Activated CD4-positive, alpha-beta T cell treated with anti-CD3 and anti-CD28 coated beads, Interleukin-2, amount 50 U/mL, for 4 hours (primary cell): ENCODE measurements around the gene GJA8.
"Not testable (repeated sequence)": the region's sequence is repeated elsewhere in the genome, so short reads cannot be mapped to it uniquely, and the experiment has no call there.

Experiments
- DNase-seq, 2 experiments: peaks; one replicate each; pipeline ENCODE4 v3.0.0-alpha.2; 2020

GJA8 gene

GRCh38 chr1:147902253-147902845 is at the start of gene GJA8:
Gene GJA8, plus strand, starts transcription at chr1:147902795. Its CDS starts 5,161 bp downstream, at chr1:147907956.
- DNase-seq = no peak

DNA sequence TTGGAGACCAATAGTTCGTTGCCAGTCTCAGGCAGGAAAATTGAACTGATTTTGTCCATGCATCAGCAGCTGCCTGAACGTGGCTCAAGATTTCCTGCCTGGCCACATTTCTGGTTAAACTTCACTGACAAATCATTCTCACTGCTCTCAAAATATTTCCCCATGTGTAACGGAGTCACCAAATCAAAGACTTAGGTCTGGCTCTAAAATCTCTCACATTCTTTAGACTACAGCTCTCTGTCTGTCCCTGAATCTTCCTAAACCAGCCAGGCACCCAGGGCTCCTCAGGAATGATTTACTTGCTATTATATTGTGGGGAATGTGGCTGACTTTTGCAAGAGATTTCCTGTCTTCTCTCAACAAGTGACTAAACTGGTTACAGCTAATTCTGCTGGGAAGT is 49.2 kb upstream of the GJA8 start:
- DNase-seq = no peak

DNA sequence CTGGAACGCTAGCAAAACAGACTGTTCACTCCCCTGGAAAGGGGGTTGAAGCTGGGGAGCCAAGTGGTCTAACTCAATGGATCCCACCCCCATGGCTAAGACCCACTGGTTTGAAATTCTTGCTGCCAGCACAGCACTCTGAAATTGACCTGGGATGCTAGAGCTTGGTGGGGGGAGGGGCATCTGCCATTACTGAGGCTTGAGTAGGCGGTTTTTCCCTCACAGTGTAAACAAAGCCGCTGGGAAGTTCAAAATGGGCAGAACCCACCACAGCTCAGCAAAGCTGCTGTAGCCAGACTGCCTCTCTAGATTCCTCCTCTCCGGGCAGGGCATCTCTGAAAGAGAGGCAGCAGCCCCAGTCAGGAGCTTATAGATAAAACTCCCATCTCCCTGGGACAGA is 47.6 kb upstream of the GJA8 start:
- DNase-seq = not testable (repeated sequence)

GRCh38 chr1:147855996-147856395 is 46.6 kb upstream of the GJA8 start:
- DNase-seq = not testable (repeated sequence)

GRCh38 chr1:147867204-147867603 is 35.4 kb upstream of the GJA8 start:
- DNase-seq = not testable (repeated sequence)

GRCh38 chr1:147878022-147878421 is 24.6 kb upstream of the GJA8 start:
- DNase-seq = no peak

GRCh38 chr1:147879911-147880310 is 22.7 kb upstream of the GJA8 start:
- no peak for DNase-seq

DNA sequence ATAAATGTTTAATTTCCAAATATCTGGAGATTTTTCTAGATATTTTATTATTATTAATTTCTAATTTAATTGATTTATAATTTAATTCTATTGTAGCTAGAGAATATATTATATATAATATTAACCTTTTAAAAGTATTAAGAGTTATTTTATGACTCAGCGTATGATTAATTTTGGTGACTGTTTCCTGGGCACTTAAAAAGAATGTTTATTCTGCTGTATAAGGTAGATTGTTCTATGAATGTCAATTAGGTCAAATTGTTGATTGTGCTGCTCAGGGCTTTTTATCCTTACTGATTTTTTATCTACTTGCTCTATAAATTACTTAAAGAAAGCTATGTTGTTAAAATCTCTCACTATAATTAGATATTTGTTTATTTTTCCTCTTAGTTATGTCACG is 20.1 kb upstream of the GJA8 start:
- no peak for DNase-seq

DNA sequence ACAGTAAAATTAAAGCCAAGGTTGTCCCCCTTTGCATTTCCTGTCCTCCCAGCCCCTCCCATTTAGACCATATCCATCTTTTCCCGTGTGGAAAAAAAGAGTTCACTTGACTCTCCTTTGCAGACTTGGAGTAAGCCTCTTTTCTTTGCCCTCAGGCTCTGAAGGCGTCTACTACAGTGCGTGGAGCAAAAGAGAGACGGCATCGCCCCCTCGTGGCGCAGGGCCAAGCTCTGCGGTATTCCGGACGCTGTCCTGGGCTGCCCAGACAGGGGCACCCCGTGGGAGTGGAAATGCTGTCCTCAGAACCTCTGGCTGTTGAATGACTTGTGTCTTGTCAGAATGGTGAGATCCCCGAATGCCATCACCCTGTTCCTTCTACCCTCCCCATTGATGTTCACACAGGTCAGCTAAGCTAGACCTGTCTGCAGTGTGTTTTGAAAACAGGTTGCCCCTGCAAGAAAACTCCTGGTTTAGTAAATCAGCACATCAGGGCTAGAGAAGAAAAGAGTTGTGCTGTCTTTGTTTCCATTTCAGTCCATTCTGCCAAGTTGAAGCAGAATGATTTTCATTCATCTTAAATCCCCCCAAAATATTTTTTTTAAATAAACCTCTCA is 12.3 kb upstream of the GJA8 start:
- peak; percentile 36 to 42 for DNase-seq

DNA sequence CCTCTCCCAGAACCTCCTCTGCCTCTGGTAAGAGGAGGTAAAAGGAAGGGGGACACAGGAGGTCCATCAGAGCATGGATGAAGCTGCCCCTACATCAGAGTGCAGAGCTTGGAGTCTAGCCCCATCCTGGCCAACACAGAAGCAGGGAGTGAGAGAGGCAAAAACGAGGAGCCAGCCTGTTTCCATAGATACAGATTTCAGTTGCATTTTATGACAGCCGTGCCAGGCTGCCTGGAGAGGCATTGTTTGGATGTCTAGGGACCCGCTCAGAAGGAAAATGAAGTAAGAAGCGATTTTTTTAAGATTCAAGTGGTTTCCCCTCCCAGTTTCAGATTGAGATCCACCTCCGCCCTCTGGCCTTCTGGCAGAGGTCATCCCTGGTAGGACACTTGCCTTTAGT is 11.5 kb upstream of the GJA8 start:
- DNase-seq = no peak

GRCh38 chr1:147892216-147892615 is 10.4 kb upstream of the GJA8 start:
- no peak for DNase-seq

DNA sequence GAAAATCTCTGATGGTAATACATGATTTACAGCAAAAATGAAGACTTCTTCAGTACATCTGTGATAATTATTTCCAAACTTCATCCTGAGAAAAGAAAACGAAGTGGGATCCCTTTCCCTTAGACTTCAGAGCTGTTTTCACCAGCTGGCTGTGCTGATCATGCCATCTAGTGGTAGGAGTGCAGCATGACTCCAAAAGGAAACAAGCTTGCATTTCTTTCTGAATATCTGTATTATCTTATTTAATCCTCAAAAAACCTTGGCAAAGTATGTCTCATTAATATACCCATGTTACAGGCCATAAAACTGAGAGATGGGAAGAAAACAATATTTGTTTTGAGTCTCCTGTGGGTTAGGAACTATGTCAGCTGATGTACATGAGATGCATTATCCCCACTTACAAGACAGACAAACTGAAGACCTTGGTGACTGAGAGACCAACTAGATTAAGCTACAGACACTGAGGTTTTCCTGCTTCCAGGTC is 9.8 kb upstream of the GJA8 start:
- peak in 1 of 2 experiments; percentile 7 for DNase-seq

- DNase-seq = no peak
Observed at GRCh38 chr1:147895123-147895522, 7.5 kb upstream of the GJA8 start.

DNA sequence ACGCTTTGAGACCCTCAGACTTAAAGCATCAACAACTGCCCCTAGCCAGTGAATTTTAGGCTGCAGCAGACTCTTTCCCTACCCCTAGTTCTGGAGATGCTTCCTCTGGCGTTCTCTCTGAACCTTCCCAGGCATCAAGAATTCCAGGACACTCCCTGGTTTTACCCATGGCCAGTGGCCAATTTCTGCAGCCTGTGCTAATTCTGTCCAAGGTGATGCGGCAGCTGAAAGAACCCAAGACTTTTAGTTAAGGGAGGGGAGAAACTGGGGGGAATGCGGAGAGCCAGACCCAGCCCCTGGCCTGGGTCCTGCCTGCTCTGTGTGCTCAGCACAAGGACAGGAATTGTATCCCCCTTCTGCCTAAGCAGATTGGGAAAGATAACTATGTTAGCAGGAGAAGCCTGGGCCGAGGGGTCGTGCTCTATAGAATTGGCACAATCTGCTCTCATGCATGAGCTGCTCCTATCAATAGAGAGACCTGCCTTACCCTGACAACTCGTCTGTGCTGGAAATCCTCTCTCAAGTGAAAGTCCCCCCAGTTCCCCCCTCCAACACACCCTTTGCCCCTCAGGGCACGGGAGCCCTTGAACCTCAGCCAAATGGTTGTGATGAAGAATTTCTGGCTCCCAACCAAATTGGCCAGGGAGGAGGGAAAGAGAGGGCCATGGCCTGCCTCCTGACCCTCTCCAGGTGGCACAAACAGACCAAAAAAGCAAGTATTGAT is 5.4 kb upstream of the GJA8 start:
- DNase-seq = no peak

DNA sequence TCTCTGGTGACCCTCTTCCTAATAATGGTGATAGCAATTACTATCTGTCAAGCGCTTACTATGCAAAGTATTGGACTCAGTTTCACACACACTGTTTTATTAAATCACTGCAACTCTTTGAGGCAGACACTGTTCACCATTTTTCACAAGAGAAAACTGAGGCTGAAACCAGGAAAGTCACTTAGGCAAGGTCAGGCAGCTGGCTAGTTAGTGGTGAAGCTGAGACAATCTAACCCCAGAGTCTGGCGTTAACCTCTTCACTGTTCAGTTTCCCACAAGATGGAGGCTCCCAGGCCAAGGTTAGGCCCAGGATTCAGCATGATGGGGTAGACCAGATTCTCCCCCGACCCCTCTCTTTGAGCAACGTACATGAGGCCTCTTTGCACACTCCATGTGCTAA is 4.8 kb upstream of the GJA8 start:
- DNase-seq = no peak

GRCh38 chr1:147904726-147905125 is 2.1 kb downstream of the GJA8 start:
- no peak for DNase-seq

DNA sequence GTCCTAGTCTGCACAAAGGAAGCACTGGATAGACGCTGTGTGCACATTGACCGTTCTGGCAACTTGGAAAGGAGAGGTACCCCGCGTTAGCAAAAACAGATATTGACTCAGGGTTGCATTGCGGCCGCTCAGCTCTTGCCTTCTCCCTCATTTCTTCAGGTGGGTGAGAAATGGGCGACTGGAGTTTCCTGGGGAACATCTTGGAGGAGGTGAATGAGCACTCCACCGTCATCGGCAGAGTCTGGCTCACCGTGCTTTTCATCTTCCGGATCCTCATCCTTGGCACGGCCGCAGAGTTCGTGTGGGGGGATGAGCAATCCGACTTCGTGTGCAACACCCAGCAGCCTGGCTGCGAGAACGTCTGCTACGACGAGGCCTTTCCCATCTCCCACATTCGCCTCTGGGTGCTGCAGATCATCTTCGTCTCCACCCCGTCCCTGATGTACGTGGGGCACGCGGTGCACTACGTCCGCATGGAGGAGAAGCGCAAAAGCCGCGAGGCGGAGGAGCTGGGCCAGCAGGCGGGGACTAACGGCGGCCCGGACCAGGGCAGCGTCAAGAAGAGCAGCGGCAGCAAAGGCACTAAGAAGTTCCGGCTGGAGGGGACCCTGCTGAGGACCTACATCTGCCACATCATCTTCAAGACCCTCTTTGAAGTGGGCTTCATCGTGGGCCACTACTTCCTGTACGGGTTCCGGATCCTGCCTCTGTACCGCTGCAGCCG is 5.4 kb downstream of the GJA8 start:
- no peak for DNase-seq

- no peak for DNase-seq
Observed at GRCh38 chr1:147912553-147912952, 10.0 kb downstream of the GJA8 start.

DNA sequence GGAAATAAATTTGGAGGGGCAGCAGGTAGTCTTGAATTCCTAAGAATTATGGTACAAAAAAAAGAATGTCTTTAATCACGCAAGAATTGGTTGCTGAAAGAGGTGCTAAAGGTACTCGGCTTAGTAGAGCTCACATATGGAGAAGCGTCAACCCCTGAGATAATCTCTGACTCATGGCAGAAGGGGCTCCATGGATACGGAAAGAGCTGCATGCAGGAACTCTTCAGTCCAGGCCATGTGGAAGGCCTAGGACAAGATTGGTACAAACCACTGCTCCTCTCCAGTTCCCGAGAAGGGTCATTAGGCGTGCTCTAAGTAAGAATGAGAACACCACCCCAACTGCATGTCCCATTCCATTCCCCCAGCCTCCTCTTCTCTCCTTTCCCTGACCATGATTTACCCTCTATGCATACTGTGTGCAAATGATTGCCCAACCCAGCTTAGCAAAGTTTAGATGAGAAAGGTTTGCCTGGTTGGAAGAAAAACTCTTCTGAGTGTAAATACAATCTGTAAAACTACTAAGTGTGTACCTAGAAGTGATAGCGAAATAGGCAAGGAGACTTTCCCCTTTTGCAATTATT is 10.9 kb downstream of the GJA8 start:
- DNase-seq = no peak

DNA sequence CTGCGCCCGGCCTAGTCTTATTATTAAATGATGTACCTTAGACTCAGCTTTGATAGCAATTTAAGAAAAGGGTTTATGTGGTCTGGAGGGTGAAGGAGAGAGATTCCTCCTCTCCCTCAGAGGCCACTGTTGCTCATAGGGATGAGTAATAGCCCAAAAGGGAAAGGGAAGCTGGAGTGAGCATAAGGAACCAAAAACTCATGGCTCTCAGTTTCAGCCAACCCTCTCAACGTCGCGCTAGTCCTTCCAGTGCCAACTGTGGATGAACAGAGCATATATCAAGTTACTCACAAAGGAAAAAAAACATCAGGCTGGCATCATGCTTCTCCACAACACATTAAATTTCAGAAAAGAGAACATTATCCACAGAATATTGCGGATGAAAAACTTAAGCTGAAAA is 17.3 kb downstream of the GJA8 start:
- DNase-seq = no peak

DNA sequence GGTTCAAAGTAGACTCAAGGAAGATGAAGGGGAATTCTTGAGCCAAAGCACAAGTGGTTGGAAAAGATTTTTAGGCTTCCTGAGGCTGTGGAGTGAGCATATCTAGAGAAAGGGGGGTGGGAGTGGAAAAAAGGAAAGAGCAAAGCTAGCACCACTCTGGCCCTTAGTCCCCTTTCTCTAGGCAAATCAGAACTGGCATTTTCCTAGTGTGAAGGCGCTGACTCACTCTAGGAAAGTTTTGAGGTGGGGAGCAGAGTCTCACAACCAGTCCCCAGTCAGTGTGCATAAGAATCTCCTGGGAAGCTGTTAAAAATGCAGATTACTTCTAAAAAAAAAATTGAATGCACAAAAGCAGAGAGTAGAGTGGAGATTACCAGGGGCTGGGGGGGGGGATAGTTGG is 22.2 kb downstream of the GJA8 start:
- DNase-seq = no peak

DNA sequence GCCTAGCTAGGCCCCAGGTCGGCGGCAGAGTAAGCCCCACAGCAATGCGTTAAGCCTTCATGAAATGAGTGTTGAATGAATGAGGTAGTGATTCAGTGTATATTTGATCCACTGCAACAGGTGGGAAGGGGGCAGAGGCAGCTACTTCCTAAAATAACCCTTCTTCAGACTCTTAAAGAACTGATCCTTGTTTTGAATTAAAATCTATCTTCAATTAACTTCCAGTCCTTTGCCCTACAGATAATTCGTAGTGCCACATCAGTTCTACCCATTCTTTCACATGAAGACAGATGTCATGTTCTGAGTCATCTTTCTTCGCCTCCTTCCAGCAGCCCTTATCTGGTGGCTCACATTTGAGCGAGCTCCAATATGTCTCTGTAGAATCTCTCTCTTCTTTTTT is 24.6 kb downstream of the GJA8 start:
- not testable (repeated sequence) for DNase-seq

DNA sequence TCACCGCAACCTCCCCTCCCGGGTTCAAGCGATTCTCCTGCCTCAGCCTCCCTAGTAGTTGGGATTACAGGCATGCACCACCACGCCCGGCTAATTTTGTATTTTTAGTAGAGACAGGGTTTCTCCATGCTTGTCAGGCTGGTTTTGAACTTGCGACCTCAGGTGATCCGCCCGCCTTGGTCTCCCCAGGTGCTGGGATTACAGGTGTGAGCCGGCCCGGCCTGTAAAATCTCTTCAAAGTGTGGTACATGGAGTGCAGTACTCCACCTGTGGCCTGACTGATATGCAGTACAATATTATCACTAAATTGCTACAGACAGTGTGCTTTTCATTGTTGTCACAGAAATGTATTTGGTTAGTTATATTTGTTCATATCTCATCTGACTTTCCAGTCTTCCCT is 25.1 kb downstream of the GJA8 start:
- not testable (repeated sequence) for DNase-seq
